ENCODE results near the gene RASA2. TPM values are rescaled to one million over a fixed set of nuclear protein-coding genes. Genes with fewer than 3 reads are reported as not detected.

Gene RASA2
- total RNA-seq, 1 donor, result 21.7 TPM

DNA sequence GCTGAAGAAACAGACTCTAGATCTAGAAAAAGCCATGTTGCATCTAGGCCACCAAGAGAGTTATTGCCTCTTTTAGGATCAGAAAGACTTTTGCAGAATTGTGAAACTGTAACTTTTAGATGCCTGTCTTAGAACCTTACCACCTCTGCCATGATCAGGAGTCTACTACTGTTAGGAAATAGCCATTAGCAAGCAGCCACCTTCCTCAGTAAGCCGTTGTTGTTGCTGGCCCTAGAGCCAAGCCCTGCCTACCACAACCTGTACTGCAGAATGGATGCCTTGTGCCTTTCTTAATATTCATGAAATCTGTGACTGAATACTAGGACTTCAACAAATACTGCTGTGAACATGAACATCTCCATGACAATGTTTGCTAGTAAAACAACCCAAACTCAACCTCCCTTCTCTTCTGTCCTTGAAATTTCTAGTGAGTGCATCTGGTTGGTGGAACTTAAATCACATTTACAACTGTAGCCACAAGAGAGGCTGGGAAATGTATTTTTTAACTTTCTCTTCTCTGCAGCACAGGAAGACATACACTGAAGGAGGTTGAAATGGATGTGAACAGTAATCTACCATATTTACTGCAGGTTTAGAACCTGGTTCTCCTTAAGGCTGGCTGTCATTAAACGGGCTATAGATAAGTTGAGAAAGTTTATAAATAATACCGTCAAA is 20.7 kb downstream of the RASA2 start:
- Histone ChIP-seq H3K4me2 (ENCODE audit: insufficient read depth, low read length) (no peak overlapping the region), H3K27ac (ENCODE audit: low read depth, low read length) (no peak overlapping the region), H3K27me3 (ENCODE audit: insufficient read depth, low read length) (no peaks in the 10 kb centered on the region), H2AFZ (ENCODE audit: low read length) (no peak overlapping the region), H3K36me3 (ENCODE audit: insufficient read depth, low read length) (peaks cover 3% of the 10 kb centered on the region), H4K20me1 (ENCODE audit: insufficient read depth, low read length) (peaks cover 21% of the 10 kb centered on the region), H3K9me3 (ENCODE audit: low read depth, low read length) (no peaks in the 10 kb centered on the region), H3K79me2 (ENCODE audit: insufficient read depth, low read length) (peaks cover 94% of the 10 kb centered on the region), H3K4me1 (ENCODE audit: insufficient read depth, low read length) (no peaks in the 10 kb centered on the region), H3K4me3 (ENCODE audit: insufficient read depth, low read length) (no peak overlapping the region)
- DNase-seq (ENCODE audit: insufficient read length, low spot score, missing footprints), result no peak
- no peak for TF ChIP-seq CTCF (IDR thresholded peaks at IDR 0.05; ENCODE audit: extremely low read depth, low read depth, low read length)

DNA sequence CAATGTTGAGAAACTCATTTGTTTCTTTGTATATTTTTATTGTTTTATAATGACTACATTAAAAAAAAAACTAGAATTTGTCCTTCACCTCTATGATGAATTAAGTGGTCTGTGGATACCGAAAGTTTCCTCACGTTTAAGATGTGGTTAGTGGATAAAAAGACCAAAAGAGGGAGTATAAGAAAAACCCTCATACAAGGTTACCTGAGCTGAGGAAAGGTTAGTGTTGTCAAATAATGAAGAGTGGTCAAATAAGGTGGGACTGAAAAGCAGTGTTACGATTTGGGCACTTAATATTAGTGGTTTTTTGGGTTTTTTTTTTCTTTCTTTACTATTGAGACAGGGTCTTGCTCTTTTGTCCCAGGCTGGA is 21.2 kb downstream of the RASA2 start:
- peaks cover 92% of the 10 kb centered on the region for H3K79me2 ChIP-seq (ENCODE audit: insufficient read depth, low read length)
- H3K36me3 ChIP-seq (ENCODE audit: insufficient read depth, low read length), result peaks cover 3% of the 10 kb centered on the region
- no peak overlapping the region for H3K27ac ChIP-seq (ENCODE audit: low read depth, low read length)
- H3K4me3 ChIP-seq (ENCODE audit: insufficient read depth, low read length), result no peak overlapping the region
- H3K4me2 ChIP-seq (ENCODE audit: insufficient read depth, low read length), result no peak overlapping the region
- H4K20me1 ChIP-seq (ENCODE audit: insufficient read depth, low read length), result peaks cover 20% of the 10 kb centered on the region
- no peaks in the 10 kb centered on the region for H3K27me3 ChIP-seq (ENCODE audit: insufficient read depth, low read length)
- TF ChIP-seq CTCF (IDR thresholded peaks at IDR 0.05; ENCODE audit: extremely low read depth, low read depth, low read length), result no peak
- H2AFZ ChIP-seq (ENCODE audit: low read length), result no peak overlapping the region
- no peaks in the 10 kb centered on the region for H3K9me3 ChIP-seq (ENCODE audit: low read depth, low read length)
- H3K4me1 ChIP-seq (ENCODE audit: insufficient read depth, low read length), result no peaks in the 10 kb centered on the region
- no peak for DNase-seq (ENCODE audit: insufficient read length, low spot score, missing footprints)

- H3K27me3 ChIP-seq (ENCODE audit: insufficient read depth, low read length), result no peaks in the 10 kb centered on the region
- H3K9me3 ChIP-seq (ENCODE audit: low read depth, low read length), result no peaks in the 10 kb centered on the region
- no peak overlapping the region for H2AFZ ChIP-seq (ENCODE audit: low read length)
- H4K20me1 ChIP-seq (ENCODE audit: insufficient read depth, low read length), result peaks cover 9% of the 10 kb centered on the region
- no peak overlapping the region for H3K27ac ChIP-seq (ENCODE audit: low read depth, low read length)
- H3K79me2 ChIP-seq (ENCODE audit: insufficient read depth, low read length), result peaks cover 72% of the 10 kb centered on the region
- H3K36me3 ChIP-seq (ENCODE audit: insufficient read depth, low read length), result peaks cover 20% of the 10 kb centered on the region
- no peak for DNase-seq (ENCODE audit: insufficient read length, low spot score, missing footprints)
- H3K4me1 ChIP-seq (ENCODE audit: insufficient read depth, low read length), result no peaks in the 10 kb centered on the region
- no peak overlapping the region for H3K4me3 ChIP-seq (ENCODE audit: insufficient read depth, low read length)
- TF ChIP-seq CTCF (IDR thresholded peaks at IDR 0.05; ENCODE audit: extremely low read depth, low read depth, low read length), result no peak
- no peak overlapping the region for H3K4me2 ChIP-seq (ENCODE audit: insufficient read depth, low read length)
Observed at GRCh38 chr3:141511361-141511760, 24.5 kb downstream of the RASA2 start.

DNA sequence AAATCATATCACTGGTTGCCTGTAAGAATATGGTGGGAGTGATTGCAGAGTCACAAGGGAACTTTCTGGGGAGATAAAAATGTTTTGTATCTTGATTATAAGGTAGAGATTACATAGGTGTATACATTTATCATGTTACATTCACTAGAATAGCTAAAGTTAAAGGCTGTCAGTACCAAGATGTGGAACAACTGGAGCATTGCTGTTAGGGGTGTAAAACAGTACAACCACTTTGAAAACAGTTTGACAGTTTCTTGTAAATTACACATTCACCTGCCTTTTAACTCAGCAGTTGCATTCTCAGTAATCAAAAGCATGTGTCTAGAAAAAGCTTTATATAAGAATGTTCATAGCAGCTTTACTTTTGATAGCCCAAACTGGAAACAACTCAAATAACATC is 27.6 kb downstream of the RASA2 start:
- peaks cover 35% of the 10 kb centered on the region for H3K36me3 ChIP-seq (ENCODE audit: insufficient read depth, low read length)
- H4K20me1 ChIP-seq (ENCODE audit: insufficient read depth, low read length), result peaks cover 5% of the 10 kb centered on the region
- peaks cover 43% of the 10 kb centered on the region for H3K79me2 ChIP-seq (ENCODE audit: insufficient read depth, low read length)
- no peak overlapping the region for H2AFZ ChIP-seq (ENCODE audit: low read length)
- no peak for DNase-seq (ENCODE audit: insufficient read length, low spot score, missing footprints)
- no peak overlapping the region for H3K4me2 ChIP-seq (ENCODE audit: insufficient read depth, low read length)
- no peak overlapping the region for H3K4me3 ChIP-seq (ENCODE audit: insufficient read depth, low read length)
- no peaks in the 10 kb centered on the region for H3K9me3 ChIP-seq (ENCODE audit: low read depth, low read length)
- no peaks in the 10 kb centered on the region for H3K4me1 ChIP-seq (ENCODE audit: insufficient read depth, low read length)
- TF ChIP-seq CTCF (IDR thresholded peaks at IDR 0.05; ENCODE audit: extremely low read depth, low read depth, low read length), result no peak
- no peak overlapping the region for H3K27ac ChIP-seq (ENCODE audit: low read depth, low read length)
- H3K27me3 ChIP-seq (ENCODE audit: insufficient read depth, low read length), result no peaks in the 10 kb centered on the region
